CD4-positive, alpha-beta T cell (primary cell): ENCODE results near the gene RFTN2. TPM values are rescaled to one million over a fixed set of nuclear protein-coding genes. Genes with fewer than 3 reads are reported as not detected.

Source experiments
- ATAC-seq: fragments of 200-7000 bp; cut with Tn5 transposase; one replicate; pipeline ENCODE4 v1.10.0; 2022; ENCODE audit warnings: mild to moderate bottlenecking; ENCODE audit not compliant: poor library complexity
- CTCF ChIA-PET: fragments of 350-600 bp; sonication (Branson Sonifier 250); formaldehyde crosslinking; loops from one replicate; lab custom pipeline; 2021; ENCODE audit warnings: antibody characterized with exemption, inconsistent platforms; lab: Charles Lee
- POLR2A ChIA-PET: fragments of 350-600 bp; sonication (Branson Sonifier 250); formaldehyde crosslinking; loops from one replicate; lab custom pipeline; 2021; ENCODE audit warnings: antibody characterized with exemption, inconsistent platforms; lab: Charles Lee
- DNase-seq, 14 experiments: peaks; one replicate each; pipeline ENCODE4 v3.0.0-alpha.2; 2013 to 2020; ENCODE audit warnings: mixed read lengths in 2 of 14
- H3K27ac ChIP-seq, 2 donors: one replicate each; pipeline versions ENCODE4 v1.5.1 to v1.7.0; 2013; ENCODE audit warnings: low read length in 2 of 2, low read depth in 1 of 2, mild to moderate bottlenecking in 1 of 2
- H3K27me3 ChIP-seq, 2 experiments: 1 replicate in 1 of 2; 2 replicates in 1 of 2; pipeline versions ENCODE4 v1.6.1 to v1.7.0; 2013; ENCODE audit warnings: low read length in 2 of 2, control low read depth in 1 of 2, mild to moderate bottlenecking in 1 of 2, moderate library complexity in 1 of 2; ENCODE audit not compliant: insufficient read depth in 2 of 2, control insufficient read depth in 1 of 2
- H3K36me3 ChIP-seq: one replicate; pipeline ENCODE4 v1.6.1; 2013; ENCODE audit warnings: low read length, control low read depth; ENCODE audit not compliant: insufficient read depth
- H3K4me1 ChIP-seq: one replicate; pipeline ENCODE4 v1.6.1; 2013; ENCODE audit warnings: low read length, control low read depth; ENCODE audit not compliant: insufficient read depth
- H3K4me3 ChIP-seq: one replicate; pipeline ENCODE4 v1.5.1; 2013; ENCODE audit warnings: mild to moderate bottlenecking, low read length, moderate library complexity
- H3K9me3 ChIP-seq, 2 experiments: 1 replicate in 1 of 2; 2 replicates in 1 of 2; pipeline versions ENCODE4 v1.6.1 to v1.7.0; 2013; ENCODE audit warnings: low read length in 2 of 2, mild to moderate bottlenecking in 2 of 2, control low read depth in 1 of 2, moderate library complexity in 1 of 2; ENCODE audit not compliant: control insufficient read depth in 1 of 2, insufficient read depth in 1 of 2
- H3K27ac Mint-ChIP-seq: one replicate; pipeline ENCODE4 v1.8.0; 2020; ENCODE audit warnings: mixed read lengths
- H3K27me3 Mint-ChIP-seq: one replicate; pipeline ENCODE4 v1.8.0; 2021; ENCODE audit warnings: mixed read lengths
- H3K36me3 Mint-ChIP-seq: one replicate; pipeline ENCODE4 v1.8.0; 2021; ENCODE audit warnings: low read depth, mixed read lengths
- H3K4me1 Mint-ChIP-seq: one replicate; pipeline ENCODE4 v1.8.0; 2021; ENCODE audit warnings: low read depth, mixed read lengths
- H3K4me3 Mint-ChIP-seq: one replicate; pipeline ENCODE4 v1.8.0; 2020; ENCODE audit warnings: mild to moderate bottlenecking, mixed read lengths
- H3K9me3 Mint-ChIP-seq: one replicate; pipeline ENCODE4 v1.8.0; 2020; ENCODE audit warnings: mixed read lengths
- intact Hi-C, 2 experiments: fragments of 100-400 bp; cut with DNase I in 1 of 2; cut with micrococcal nuclease in 1 of 2; formaldehyde crosslinking; loops; one replicate each; pipeline versions ENCODE4 v1.15.1 to v1.9.0; 2023 to 2025; cut with DNase I, micrococcal nuclease
- total RNA-seq, 174 experiments: library from RNA in 2 of 174; stranded (reverse) in 2 of 174; gene quantifications; one replicate each; pipeline ENCODE4 v1.2.3 and lab custom pipeline; 2021 to 2026
- TF ChIP-seq, protein P1 (sequence below): fragments of 200-600 bp; IDR thresholded peaks from one replicate; pipeline ENCODE4 v1.8.0; 2022; ENCODE audit warnings: antibody characterized with exemption, mild to moderate bottlenecking

Gene RFTN2
- total RNA-seq, 2 experiments from 2014 or later = not detected

DNA sequence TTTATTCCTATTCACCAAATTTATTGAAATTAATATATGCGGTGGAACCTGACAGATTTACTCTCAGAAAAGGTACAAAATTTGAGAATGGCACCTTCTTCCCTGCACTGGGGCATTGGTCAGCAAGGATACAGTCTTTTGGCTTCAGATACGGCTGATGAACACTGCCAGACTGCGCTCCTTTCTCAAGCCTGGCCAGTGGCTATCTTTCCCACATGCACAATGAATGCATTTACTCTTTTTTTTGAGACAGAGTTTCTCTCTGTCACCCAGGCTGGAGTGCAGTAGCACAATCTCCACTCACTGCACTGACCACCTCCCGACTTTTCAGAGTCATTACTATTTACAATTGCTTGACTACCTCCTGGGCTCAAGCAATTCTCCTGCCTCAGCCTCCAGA, 97.9 kb downstream of the RFTN2 start:
- H3K36me3 ChIP-seq = no peaks in the 10 kb centered on the region
- peaks cover 8 to 18% of the 10 kb centered on the region in 2 experiments for H3K9me3 ChIP-seq
- H3K4me3 Mint-ChIP-seq = no peak overlapping the region
- no peaks in the 10 kb centered on the region for H3K27me3 Mint-ChIP-seq
- H3K4me1 Mint-ChIP-seq = no peaks in the 10 kb centered on the region
- ChIA-PET CTCF (no interaction called here), POLR2A (interaction anchor here (1.1 kb wide), 1 partner anchor 15 kb away, joined by 3 read pairs; no protein-coding TSS in a partner anchor)
- H3K4me1 ChIP-seq = no peaks in the 10 kb centered on the region
- TF ChIP-seq, protein P1, sequence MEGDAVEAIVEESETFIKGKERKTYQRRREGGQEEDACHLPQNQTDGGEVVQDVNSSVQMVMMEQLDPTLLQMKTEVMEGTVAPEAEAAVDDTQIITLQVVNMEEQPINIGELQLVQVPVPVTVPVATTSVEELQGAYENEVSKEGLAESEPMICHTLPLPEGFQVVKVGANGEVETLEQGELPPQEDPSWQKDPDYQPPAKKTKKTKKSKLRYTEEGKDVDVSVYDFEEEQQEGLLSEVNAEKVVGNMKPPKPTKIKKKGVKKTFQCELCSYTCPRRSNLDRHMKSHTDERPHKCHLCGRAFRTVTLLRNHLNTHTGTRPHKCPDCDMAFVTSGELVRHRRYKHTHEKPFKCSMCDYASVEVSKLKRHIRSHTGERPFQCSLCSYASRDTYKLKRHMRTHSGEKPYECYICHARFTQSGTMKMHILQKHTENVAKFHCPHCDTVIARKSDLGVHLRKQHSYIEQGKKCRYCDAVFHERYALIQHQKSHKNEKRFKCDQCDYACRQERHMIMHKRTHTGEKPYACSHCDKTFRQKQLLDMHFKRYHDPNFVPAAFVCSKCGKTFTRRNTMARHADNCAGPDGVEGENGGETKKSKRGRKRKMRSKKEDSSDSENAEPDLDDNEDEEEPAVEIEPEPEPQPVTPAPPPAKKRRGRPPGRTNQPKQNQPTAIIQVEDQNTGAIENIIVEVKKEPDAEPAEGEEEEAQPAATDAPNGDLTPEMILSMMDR = no peak
- intact Hi-C loops = no loop called here
- no peak overlapping the region for H3K4me3 ChIP-seq
- no peak overlapping the region for H3K27ac Mint-ChIP-seq
- peaks cover 2% of the 10 kb centered on the region for H3K9me3 Mint-ChIP-seq
- no peak overlapping the region for H3K27ac ChIP-seq
- H3K27me3 ChIP-seq = no peaks in the 10 kb centered on the region
- ATAC-seq (no peak), DNase-seq (no peak)
- H3K36me3 Mint-ChIP-seq = peaks cover 12% of the 10 kb centered on the region

DNA sequence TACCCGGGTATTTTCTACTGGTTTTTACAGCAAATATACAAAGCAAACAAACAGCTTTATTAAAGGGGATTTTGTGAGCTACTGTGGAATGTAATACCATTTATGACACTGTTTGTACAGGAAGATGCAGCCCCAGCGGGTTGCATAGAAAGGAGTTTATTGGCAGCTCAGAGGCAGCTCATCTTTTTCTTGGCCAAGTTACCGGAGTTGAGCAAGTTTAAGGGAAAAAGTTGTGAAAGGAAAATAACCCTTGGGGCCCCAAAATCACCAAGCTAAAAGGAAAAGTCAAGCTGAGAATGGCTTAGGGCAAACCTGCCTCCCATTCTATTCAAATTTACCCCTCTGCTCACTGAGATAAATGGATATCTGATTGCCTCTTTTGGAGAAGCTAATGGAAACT, 98.8 kb downstream of the RFTN2 start:
- peaks cover 2% of the 10 kb centered on the region for H3K9me3 Mint-ChIP-seq
- DNase-seq (no peak), ATAC-seq (no peak)
- H3K4me3 Mint-ChIP-seq = no peak overlapping the region
- CTCF ChIA-PET = no interaction called here
- H3K27ac Mint-ChIP-seq = no peak overlapping the region
- Histone ChIP-seq H3K4me1 (no peaks in the 10 kb centered on the region), H3K27me3 (no peaks in the 10 kb centered on the region), H3K36me3 (no peaks in the 10 kb centered on the region), H3K4me3 (no peak overlapping the region), H3K27ac (no peak overlapping the region), H3K9me3 (peaks cover 8 to 18% of the 10 kb centered on the region in 2 experiments)
- POLR2A ChIA-PET = interaction anchor here (1.1 to 2.0 kb wide), 2 partner anchors 15 to 128 kb away, joined by 3 to 5 read pairs; partner anchors contain the start of gene MARS2
- intact Hi-C loops = no loop called here
- TF ChIP-seq, protein P1 = no peak
- no peaks in the 10 kb centered on the region for H3K4me1 Mint-ChIP-seq
- H3K36me3 Mint-ChIP-seq = peaks cover 12% of the 10 kb centered on the region
- no peaks in the 10 kb centered on the region for H3K27me3 Mint-ChIP-seq

DNA sequence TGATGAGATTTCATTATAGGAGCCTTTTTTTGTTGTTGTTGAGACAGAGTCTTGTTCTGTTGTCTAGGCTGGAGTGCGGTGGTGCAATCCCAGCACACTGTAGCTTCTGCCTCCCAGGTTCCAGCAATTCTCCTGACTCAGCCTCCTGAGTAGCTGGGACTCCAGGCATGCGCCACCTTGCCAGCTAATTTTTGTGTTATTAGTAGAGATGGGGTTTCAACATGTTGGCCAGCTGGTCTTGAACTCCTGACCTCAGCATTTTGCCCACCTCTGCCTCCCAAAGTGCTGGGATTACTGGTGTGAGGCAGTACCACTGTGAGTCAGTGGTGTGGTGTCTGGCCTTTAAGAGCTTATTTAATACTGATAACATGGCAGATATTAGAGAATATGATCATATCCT, 99.4 kb downstream of the RFTN2 start:
- intact Hi-C loops = no loop called here
- H3K27ac ChIP-seq = no peak overlapping the region
- H3K36me3 ChIP-seq = no peaks in the 10 kb centered on the region
- ATAC-seq (no peak), DNase-seq (no peak)
- Mint-ChIP-seq H3K4me3 (no peak overlapping the region), H3K4me1 (no peaks in the 10 kb centered on the region), H3K27me3 (no peaks in the 10 kb centered on the region), H3K36me3 (peaks cover 12% of the 10 kb centered on the region), H3K27ac (no peak overlapping the region), H3K9me3 (peaks cover 2% of the 10 kb centered on the region)
- TF ChIP-seq, protein P1 = no peak
- H3K27me3 ChIP-seq = no peaks in the 10 kb centered on the region
- H3K4me1 ChIP-seq = no peaks in the 10 kb centered on the region
- peaks cover 8 to 18% of the 10 kb centered on the region in 2 experiments for H3K9me3 ChIP-seq
- CTCF ChIA-PET = no interaction called here
- POLR2A ChIA-PET = interaction anchor here (0.6 to 2.0 kb wide), 2 partner anchors 113 to 129 kb away, joined by 3 to 5 read pairs; partner anchors contain the start of gene MARS2
- H3K4me3 ChIP-seq = no peak overlapping the region
